HEK293 (cell line): ENCODE data around the gene ICAM5.

Experiments used
- BCL11B ChIP-seq: fragments of 450-650 bp; formaldehyde crosslinking; IDR thresholded peaks from 2 replicates; pipeline ENCODE4 v1.5.1; 2016; ENCODE audit warnings: low read depth, missing biosample characterization, missing genetic modification characterization
- EGR2 ChIP-seq: fragments of 450-650 bp; formaldehyde crosslinking; IDR thresholded peaks from 2 replicates; pipeline ENCODE4 v1.5.1; 2016; ENCODE audit warnings: low read depth, missing biosample characterization, missing genetic modification characterization
- IKZF3 ChIP-seq: fragments of 450-650 bp; IDR thresholded peaks from 2 replicates; pipeline ENCODE4 v1.5.0; 2018; ENCODE audit warnings: missing biosample characterization, mild to moderate bottlenecking, missing genetic modification characterization, moderate library complexity
- PRDM1 ChIP-seq: fragments of 450-650 bp; formaldehyde crosslinking; IDR thresholded peaks from 2 replicates; pipeline ENCODE4; 2016; ENCODE audit warnings: missing biosample characterization, missing genetic modification characterization
- SCRT1 ChIP-seq: fragments of 450-650 bp; formaldehyde crosslinking; IDR thresholded peaks from 2 replicates; pipeline ENCODE4 v1.5.1; 2016; ENCODE audit warnings: missing biosample characterization, missing genetic modification characterization, borderline replicate concordance
- SCRT2 ChIP-seq: fragments of 450-650 bp; formaldehyde crosslinking; IDR thresholded peaks from 2 replicates; pipeline ENCODE4 v1.5.1; 2016; ENCODE audit warnings: missing biosample characterization, missing genetic modification characterization
- SP3 ChIP-seq: fragments of 450-650 bp; formaldehyde crosslinking; IDR thresholded peaks from 2 replicates; pipeline ENCODE4 v1.5.1; 2016; ENCODE audit warnings: missing biosample characterization, missing genetic modification characterization
- SP7 ChIP-seq: fragments of 450-650 bp; formaldehyde crosslinking; IDR thresholded peaks from 2 replicates; pipeline ENCODE4 v1.5.1; 2016; ENCODE audit warnings: missing biosample characterization, missing genetic modification characterization
- YY2 ChIP-seq: fragments of 450-650 bp; formaldehyde crosslinking; IDR thresholded peaks from 2 replicates; pipeline ENCODE4 v1.5.1; 2016; ENCODE audit warnings: missing biosample characterization, missing genetic modification characterization
- ZBTB17 ChIP-seq: fragments of 450-650 bp; formaldehyde crosslinking; IDR thresholded peaks from 2 replicates; pipeline ENCODE4 v1.5.1; 2016; ENCODE audit warnings: missing biosample characterization, missing genetic modification characterization
- ZBTB44 ChIP-seq: fragments of 450-650 bp; IDR thresholded peaks from 2 replicates; pipeline ENCODE4 v1.5.1; 2018; ENCODE audit warnings: missing biosample characterization, mild to moderate bottlenecking, missing genetic modification characterization
- ZBTB8A ChIP-seq: fragments of 450-650 bp; formaldehyde crosslinking; IDR thresholded peaks from 2 replicates; pipeline ENCODE4 v1.5.1; 2016; ENCODE audit warnings: missing biosample characterization, missing genetic modification characterization
- ZNF280C ChIP-seq: fragments of 450-650 bp; formaldehyde crosslinking; IDR thresholded peaks from 2 replicates; pipeline ENCODE4 v1.5.1; 2016; ENCODE audit warnings: missing biosample characterization, missing genetic modification characterization
- ZNF324 ChIP-seq: fragments of 450-650 bp; formaldehyde crosslinking; IDR thresholded peaks from 2 replicates; pipeline ENCODE4 v1.5.1; 2016; ENCODE audit warnings: missing biosample characterization, missing genetic modification characterization
- ZNF341 ChIP-seq: fragments of 450-650 bp; formaldehyde crosslinking; IDR thresholded peaks from 2 replicates; pipeline ENCODE4; 2016; ENCODE audit warnings: low read depth, missing biosample characterization, missing genetic modification characterization
- ZNF366 ChIP-seq: fragments of 450-650 bp; formaldehyde crosslinking; conservative IDR thresholded peaks from 2 replicates; pipeline ENCODE4 v1.5.1; 2016; ENCODE audit warnings: missing biosample characterization, missing genetic modification characterization
- ZNF391 ChIP-seq: fragments of 450-650 bp; formaldehyde crosslinking; IDR thresholded peaks from 2 replicates; pipeline ENCODE4 v1.5.1; 2016; ENCODE audit warnings: low read depth, missing biosample characterization, missing genetic modification characterization, borderline replicate concordance
- ZNF48 ChIP-seq: fragments of 450-650 bp; formaldehyde crosslinking; IDR thresholded peaks from 2 replicates; pipeline ENCODE4 v1.5.1; 2016; ENCODE audit warnings: missing biosample characterization, missing genetic modification characterization
- ZNF510 ChIP-seq: fragments of 450-650 bp; formaldehyde crosslinking; IDR thresholded peaks from 2 replicates; pipeline ENCODE4 v1.5.1; 2018; ENCODE audit warnings: mild to moderate bottlenecking, missing genetic modification characterization, missing biosample characterization; ENCODE audit not compliant: insufficient replicate concordance
- ZNF544 ChIP-seq: fragments of 450-650 bp; formaldehyde crosslinking; IDR thresholded peaks from 2 replicates; pipeline ENCODE4 v1.5.0; 2017; ENCODE audit warnings: missing biosample characterization, missing genetic modification characterization
- ZNF561 ChIP-seq: fragments of 450-650 bp; IDR thresholded peaks from 2 replicates; pipeline ENCODE4 v1.5.1; 2018; ENCODE audit warnings: missing biosample characterization, missing genetic modification characterization, borderline replicate concordance
- ZNF623 ChIP-seq: fragments of 450-650 bp; formaldehyde crosslinking; IDR thresholded peaks from 2 replicates; pipeline ENCODE4 v1.5.1; 2016; ENCODE audit warnings: missing biosample characterization, missing genetic modification characterization
- ZNF837 ChIP-seq: fragments of 450-650 bp; formaldehyde crosslinking; IDR thresholded peaks from 2 replicates; pipeline ENCODE4 v1.5.1; 2016; ENCODE audit warnings: missing biosample characterization, missing genetic modification characterization
- ZSCAN23 ChIP-seq: fragments of 450-650 bp; formaldehyde crosslinking; IDR thresholded peaks from 2 replicates; pipeline ENCODE4 v1.5.1; 2016; ENCODE audit warnings: missing biosample characterization, missing genetic modification characterization
- ZSCAN4 ChIP-seq: fragments of 450-650 bp; formaldehyde crosslinking; IDR thresholded peaks from 2 replicates; pipeline ENCODE4 v1.5.1; 2017; ENCODE audit warnings: missing biosample characterization, missing genetic modification characterization
- TF ChIP-seq, protein P1 (sequence below): fragments of 450-650 bp; formaldehyde crosslinking; IDR thresholded peaks from 2 replicates; pipeline ENCODE4 v1.5.1; 2016; ENCODE audit warnings: missing biosample characterization, missing genetic modification characterization, borderline replicate concordance
- TF ChIP-seq, protein P2 (sequence below): fragments of 450-650 bp; formaldehyde crosslinking; IDR thresholded peaks from 2 replicates; pipeline ENCODE4 v1.5.1; 2016; ENCODE audit warnings: missing biosample characterization, missing genetic modification characterization, borderline replicate concordance

The ICAM5 gene

GRCh38 chr19:10251792-10252694, 37.7 kb upstream of the ICAM5 start, which contains the start of gene MRPL4 (continued):
- TF ChIP-seq ZBTB44 (peak; percentile 86), ZNF561 (tag by site-specific recombination) (peak; percentile 93; the same call in 1 of the 2 replicates), ZBTB17 (tag by site-specific recombination) (peak; percentile 78), ZSCAN4 (tag by site-specific recombination) (peak; percentile 52), SCRT2 (tag by site-specific recombination) (no peak; the same call in 1 of the 2 replicates), ZNF341 (tag by site-specific recombination) (no peak), ZNF48 (tag by site-specific recombination) (no peak), YY2 (tag by site-specific recombination) (peak; percentile 85), ZNF837 (tag by site-specific recombination) (no peak), PRDM1 (tag by site-specific recombination) (no peak), ZNF544 (no peak), EGR2 (tag by site-specific recombination) (peak; percentile 68), SCRT1 (tag by site-specific recombination) (no peak), ZNF366 (tag by site-specific recombination) (no peak), BCL11B (peak; percentile 99), ZSCAN23 (tag by site-specific recombination) (peak; percentile 65; the same call in 1 of the 2 replicates), ZNF280C (tag by site-specific recombination) (no peak), SP3 (tag by site-specific recombination) (peak; percentile 97), ZNF391 (tag by site-specific recombination) (peak; percentile 92; the same call in 1 of the 2 replicates), ZBTB8A (tag by site-specific recombination) (peak; percentile 84), ZNF510 (tag by site-specific recombination) (no peak), IKZF3 (tag by site-specific recombination) (peak; percentile 54; the same call in 1 of the 2 replicates), ZNF324 (tag by site-specific recombination) (peak; percentile 94), ZNF623 (tag by site-specific recombination) (peak; percentile 19; the same call in 1 of the 2 replicates), SP7 (tag by site-specific recombination) (peak; percentile 95)
- TF ChIP-seq, protein P1, sequence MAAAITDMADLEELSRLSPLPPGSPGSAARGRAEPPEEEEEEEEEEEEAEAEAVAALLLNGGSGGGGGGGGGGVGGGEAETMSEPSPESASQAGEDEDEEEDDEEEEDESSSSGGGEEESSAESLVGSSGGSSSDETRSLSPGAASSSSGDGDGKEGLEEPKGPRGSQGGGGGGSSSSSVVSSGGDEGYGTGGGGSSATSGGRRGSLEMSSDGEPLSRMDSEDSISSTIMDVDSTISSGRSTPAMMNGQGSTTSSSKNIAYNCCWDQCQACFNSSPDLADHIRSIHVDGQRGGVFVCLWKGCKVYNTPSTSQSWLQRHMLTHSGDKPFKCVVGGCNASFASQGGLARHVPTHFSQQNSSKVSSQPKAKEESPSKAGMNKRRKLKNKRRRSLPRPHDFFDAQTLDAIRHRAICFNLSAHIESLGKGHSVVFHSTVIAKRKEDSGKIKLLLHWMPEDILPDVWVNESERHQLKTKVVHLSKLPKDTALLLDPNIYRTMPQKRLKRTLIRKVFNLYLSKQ (tag by site-specific recombination): no peak
- TF ChIP-seq, protein P2, sequence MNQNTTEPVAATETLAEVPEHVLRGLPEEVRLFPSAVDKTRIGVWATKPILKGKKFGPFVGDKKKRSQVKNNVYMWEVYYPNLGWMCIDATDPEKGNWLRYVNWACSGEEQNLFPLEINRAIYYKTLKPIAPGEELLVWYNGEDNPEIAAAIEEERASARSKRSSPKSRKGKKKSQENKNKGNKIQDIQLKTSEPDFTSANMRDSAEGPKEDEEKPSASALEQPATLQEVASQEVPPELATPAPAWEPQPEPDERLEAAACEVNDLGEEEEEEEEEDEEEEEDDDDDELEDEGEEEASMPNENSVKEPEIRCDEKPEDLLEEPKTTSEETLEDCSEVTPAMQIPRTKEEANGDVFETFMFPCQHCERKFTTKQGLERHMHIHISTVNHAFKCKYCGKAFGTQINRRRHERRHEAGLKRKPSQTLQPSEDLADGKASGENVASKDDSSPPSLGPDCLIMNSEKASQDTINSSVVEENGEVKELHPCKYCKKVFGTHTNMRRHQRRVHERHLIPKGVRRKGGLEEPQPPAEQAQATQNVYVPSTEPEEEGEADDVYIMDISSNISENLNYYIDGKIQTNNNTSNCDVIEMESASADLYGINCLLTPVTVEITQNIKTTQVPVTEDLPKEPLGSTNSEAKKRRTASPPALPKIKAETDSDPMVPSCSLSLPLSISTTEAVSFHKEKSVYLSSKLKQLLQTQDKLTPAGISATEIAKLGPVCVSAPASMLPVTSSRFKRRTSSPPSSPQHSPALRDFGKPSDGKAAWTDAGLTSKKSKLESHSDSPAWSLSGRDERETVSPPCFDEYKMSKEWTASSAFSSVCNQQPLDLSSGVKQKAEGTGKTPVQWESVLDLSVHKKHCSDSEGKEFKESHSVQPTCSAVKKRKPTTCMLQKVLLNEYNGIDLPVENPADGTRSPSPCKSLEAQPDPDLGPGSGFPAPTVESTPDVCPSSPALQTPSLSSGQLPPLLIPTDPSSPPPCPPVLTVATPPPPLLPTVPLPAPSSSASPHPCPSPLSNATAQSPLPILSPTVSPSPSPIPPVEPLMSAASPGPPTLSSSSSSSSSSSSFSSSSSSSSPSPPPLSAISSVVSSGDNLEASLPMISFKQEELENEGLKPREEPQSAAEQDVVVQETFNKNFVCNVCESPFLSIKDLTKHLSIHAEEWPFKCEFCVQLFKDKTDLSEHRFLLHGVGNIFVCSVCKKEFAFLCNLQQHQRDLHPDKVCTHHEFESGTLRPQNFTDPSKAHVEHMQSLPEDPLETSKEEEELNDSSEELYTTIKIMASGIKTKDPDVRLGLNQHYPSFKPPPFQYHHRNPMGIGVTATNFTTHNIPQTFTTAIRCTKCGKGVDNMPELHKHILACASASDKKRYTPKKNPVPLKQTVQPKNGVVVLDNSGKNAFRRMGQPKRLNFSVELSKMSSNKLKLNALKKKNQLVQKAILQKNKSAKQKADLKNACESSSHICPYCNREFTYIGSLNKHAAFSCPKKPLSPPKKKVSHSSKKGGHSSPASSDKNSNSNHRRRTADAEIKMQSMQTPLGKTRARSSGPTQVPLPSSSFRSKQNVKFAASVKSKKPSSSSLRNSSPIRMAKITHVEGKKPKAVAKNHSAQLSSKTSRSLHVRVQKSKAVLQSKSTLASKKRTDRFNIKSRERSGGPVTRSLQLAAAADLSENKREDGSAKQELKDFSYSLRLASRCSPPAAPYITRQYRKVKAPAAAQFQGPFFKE (tag by site-specific recombination): peak; percentile 94; the same call in 1 of the 2 replicates
